Measurements from ENCODE around the gene CBFA2T3.

The CBFA2T3 gene

DNA sequence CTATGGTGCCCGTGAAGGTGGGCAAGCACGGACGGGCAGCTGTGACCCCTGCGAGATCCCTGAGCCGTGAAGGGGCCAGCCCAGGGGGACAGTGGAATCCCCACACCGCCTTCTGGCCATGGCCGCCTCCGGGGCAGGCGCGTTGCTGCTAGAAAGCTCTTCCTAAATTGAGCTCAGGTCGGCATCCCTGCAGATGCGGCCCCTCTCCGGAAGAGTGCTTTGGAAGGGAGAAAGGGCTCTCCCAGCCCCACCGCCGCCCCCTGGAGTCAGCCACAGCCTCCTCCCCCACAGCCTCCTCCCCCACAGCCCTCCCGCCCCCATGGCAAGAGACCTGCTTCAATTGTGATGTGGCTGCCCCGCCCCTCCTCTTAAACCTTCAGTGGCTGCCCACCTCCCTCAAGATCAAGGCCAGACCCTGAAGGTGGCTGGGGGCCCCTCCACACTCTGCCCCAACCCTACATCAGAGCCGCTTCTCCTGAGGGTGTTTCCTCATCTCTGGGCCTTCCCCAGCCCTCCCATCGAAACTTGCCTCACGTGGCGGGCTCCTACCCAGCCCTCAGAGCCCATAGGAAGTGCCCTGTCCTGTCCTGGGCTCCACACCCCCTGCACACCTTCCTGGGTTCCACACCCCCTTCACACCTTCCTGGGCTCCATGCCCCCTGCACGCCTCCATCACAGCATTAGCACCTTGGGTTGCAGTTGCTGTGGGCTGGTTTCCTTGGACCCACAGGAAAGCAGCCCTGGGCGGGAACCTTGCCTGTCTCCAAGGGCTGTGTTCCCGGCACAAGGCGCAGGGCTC lies 5.5 kb upstream of the CBFA2T3 start:
- Histone ChIP-seq H2AFZ (ENCODE audit: low read length) (no peak overlapping the region), H3K9me3 (ENCODE audit: insufficient read depth, low read depth, low read length) (no peaks in the 10 kb centered on the region), H3K9ac (ENCODE audit: low read depth, low read length, poor library complexity, severe bottlenecking) (peak overlapping the region; percentile 27), H3K79me2 (ENCODE audit: insufficient read depth, low read length) (peaks cover 13% of the 10 kb centered on the region), H3K4me3 (ENCODE audit: low read length, poor library complexity, severe bottlenecking) (no peak overlapping the region), H4K20me1 (ENCODE audit: insufficient read depth, low read length, poor library complexity, severe bottlenecking) (no peaks in the 10 kb centered on the region), H3K4me2 (ENCODE audit: low read depth, low read length, poor library complexity, severe bottlenecking) (peak overlapping the region; percentile 16), H3K36me3 (ENCODE audit: insufficient read depth, low read length) (no peaks in the 10 kb centered on the region), H3K4me1 (ENCODE audit: insufficient read depth, low read length, poor library complexity, severe bottlenecking) (peaks cover 39% of the 10 kb centered on the region), H3K27me3 (ENCODE audit: insufficient read depth, low read length, poor library complexity, severe bottlenecking) (no peaks in the 10 kb centered on the region), H3F3A (ENCODE audit: low read depth) (peaks cover 10% of the 10 kb centered on the region), H3K9me2 (replicated peaks; ENCODE audit: low read depth, low read length) (no peaks in the 10 kb centered on the region)
- TF ChIP-seq, protein P1, sequence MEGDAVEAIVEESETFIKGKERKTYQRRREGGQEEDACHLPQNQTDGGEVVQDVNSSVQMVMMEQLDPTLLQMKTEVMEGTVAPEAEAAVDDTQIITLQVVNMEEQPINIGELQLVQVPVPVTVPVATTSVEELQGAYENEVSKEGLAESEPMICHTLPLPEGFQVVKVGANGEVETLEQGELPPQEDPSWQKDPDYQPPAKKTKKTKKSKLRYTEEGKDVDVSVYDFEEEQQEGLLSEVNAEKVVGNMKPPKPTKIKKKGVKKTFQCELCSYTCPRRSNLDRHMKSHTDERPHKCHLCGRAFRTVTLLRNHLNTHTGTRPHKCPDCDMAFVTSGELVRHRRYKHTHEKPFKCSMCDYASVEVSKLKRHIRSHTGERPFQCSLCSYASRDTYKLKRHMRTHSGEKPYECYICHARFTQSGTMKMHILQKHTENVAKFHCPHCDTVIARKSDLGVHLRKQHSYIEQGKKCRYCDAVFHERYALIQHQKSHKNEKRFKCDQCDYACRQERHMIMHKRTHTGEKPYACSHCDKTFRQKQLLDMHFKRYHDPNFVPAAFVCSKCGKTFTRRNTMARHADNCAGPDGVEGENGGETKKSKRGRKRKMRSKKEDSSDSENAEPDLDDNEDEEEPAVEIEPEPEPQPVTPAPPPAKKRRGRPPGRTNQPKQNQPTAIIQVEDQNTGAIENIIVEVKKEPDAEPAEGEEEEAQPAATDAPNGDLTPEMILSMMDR (conservative IDR thresholded peaks at IDR 0.05; ENCODE audit: low read length) = no peak
- no peak for TF ChIP-seq EZH2phosphoT487 (IDR thresholded peaks at IDR 0.05; ENCODE audit: borderline replicate concordance)

DNA sequence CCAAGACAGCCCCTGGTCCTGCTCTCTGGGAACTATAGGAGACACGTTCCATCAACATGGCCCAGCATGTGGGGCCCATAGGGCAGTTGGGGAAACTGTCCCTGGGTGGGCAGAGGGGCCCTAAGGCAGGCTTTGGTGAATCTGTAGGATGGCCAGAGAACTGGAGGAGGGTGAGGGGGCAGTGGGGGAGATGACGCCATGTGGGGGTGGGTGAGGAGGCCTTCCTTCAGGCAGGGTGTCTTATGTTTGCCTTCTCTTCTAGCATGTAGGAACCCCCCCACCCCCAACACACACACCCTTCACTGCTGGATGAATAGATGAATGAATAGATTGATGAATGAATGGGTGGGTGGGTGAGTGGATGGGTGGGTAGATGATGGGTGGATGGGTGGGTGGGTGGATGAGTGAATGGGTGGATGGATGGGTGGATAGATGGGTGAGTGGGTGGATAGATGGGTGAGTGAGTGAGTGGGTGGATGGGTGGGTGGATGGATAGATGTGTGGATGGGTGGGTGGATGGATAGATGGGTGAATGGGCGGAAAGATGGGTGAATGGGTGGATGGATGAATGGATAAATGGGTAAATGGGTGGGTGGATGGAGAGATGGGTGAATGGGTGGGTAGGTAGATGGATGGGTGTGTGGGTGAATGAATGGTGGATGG lies 2.5 kb upstream of the CBFA2T3 start:
- H3F3A ChIP-seq (ENCODE audit: low read depth) = peaks cover 10% of the 10 kb centered on the region
- H3K4me2 ChIP-seq (ENCODE audit: low read depth, low read length, poor library complexity, severe bottlenecking) = peak overlapping the region; percentile 97
- no peak for TF ChIP-seq EZH2phosphoT487 (IDR thresholded peaks at IDR 0.05; ENCODE audit: borderline replicate concordance)
- TF ChIP-seq, protein P1 (conservative IDR thresholded peaks at IDR 0.05; ENCODE audit: low read length) = no peak
- H3K9me3 ChIP-seq (ENCODE audit: insufficient read depth, low read depth, low read length) = no peaks in the 10 kb centered on the region
- H4K20me1 ChIP-seq (ENCODE audit: insufficient read depth, low read length, poor library complexity, severe bottlenecking) = peaks cover 14% of the 10 kb centered on the region
- no peaks in the 10 kb centered on the region for H3K9me2 ChIP-seq (replicated peaks; ENCODE audit: low read depth, low read length)
- no peak overlapping the region for H2AFZ ChIP-seq (ENCODE audit: low read length)
- H3K36me3 ChIP-seq (ENCODE audit: insufficient read depth, low read length) = no peaks in the 10 kb centered on the region
- H3K9ac ChIP-seq (ENCODE audit: low read depth, low read length, poor library complexity, severe bottlenecking) = peak overlapping the region; percentile 100
- H3K4me1 ChIP-seq (ENCODE audit: insufficient read depth, low read length, poor library complexity, severe bottlenecking) = peaks cover 43% of the 10 kb centered on the region
- peaks cover 43% of the 10 kb centered on the region for H3K79me2 ChIP-seq (ENCODE audit: insufficient read depth, low read length)
- H3K27me3 ChIP-seq (ENCODE audit: insufficient read depth, low read length, poor library complexity, severe bottlenecking) = peaks cover 12% of the 10 kb centered on the region
- peak overlapping the region; percentile 98 for H3K4me3 ChIP-seq (ENCODE audit: low read length, poor library complexity, severe bottlenecking)

DNA sequence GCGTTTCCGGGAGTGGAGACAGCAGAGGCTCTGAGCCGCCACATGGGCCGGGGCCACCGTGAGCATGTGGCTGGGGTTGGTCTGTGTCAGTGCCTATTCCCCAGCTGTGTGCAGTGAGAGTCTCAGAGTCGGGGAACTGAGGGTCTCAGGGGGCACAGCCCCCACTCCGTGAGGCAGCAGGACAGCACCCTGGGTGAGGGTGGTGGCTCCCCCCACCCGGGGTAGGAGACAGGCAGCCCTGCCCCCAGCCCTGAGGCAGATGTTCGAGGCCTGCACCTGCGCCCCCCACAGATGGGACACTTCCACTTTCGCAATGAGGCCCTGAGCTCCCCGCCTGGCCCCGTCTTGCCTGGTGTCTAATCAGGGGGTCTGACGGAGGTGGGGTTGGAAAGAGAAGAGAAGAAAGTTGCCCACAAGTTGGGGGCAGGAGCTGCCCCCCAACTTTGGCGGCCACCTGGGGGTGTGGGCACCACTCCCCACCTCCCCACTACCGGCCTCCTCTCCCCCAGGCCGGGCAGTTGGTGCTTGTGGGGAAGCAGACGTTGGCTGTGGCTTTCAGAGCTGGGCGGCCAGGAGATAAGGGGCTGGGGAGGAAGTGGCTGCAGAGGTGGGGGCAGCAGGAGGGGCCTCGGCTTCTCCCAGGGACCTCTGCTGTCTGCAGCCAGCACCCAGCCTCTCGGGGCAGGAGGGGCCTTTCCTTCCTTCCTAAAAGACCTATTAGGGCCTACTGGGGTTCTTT lies 1.8 kb upstream of the CBFA2T3 start:
- TF ChIP-seq EZH2phosphoT487 (IDR thresholded peaks at IDR 0.05; ENCODE audit: borderline replicate concordance) = no peak
- TF ChIP-seq, protein P1 (conservative IDR thresholded peaks at IDR 0.05; ENCODE audit: low read length) = 0 out of 2 replicates have a peak, but pooled peaks have one; percentile 8
- peaks cover 21% of the 10 kb centered on the region for H4K20me1 ChIP-seq (ENCODE audit: insufficient read depth, low read length, poor library complexity, severe bottlenecking)
- H3K9me3 ChIP-seq (ENCODE audit: insufficient read depth, low read depth, low read length) = no peaks in the 10 kb centered on the region
- peaks cover 12% of the 10 kb centered on the region for H3K27me3 ChIP-seq (ENCODE audit: insufficient read depth, low read length, poor library complexity, severe bottlenecking)
- no peaks in the 10 kb centered on the region for H3K9me2 ChIP-seq (replicated peaks; ENCODE audit: low read depth, low read length)
- H3K9ac ChIP-seq (ENCODE audit: low read depth, low read length, poor library complexity, severe bottlenecking) = peak overlapping the region; percentile 100
- H3F3A ChIP-seq (ENCODE audit: low read depth) = peaks cover 10% of the 10 kb centered on the region
- no peaks in the 10 kb centered on the region for H3K36me3 ChIP-seq (ENCODE audit: insufficient read depth, low read length)
- peak overlapping the region; percentile 98 for H3K4me3 ChIP-seq (ENCODE audit: low read length, poor library complexity, severe bottlenecking)
- peaks cover 50% of the 10 kb centered on the region for H3K79me2 ChIP-seq (ENCODE audit: insufficient read depth, low read length)
- peak overlapping the region; percentile 97 for H3K4me2 ChIP-seq (ENCODE audit: low read depth, low read length, poor library complexity, severe bottlenecking)
- peaks cover 43% of the 10 kb centered on the region for H3K4me1 ChIP-seq (ENCODE audit: insufficient read depth, low read length, poor library complexity, severe bottlenecking)
- H2AFZ ChIP-seq (ENCODE audit: low read length) = no peak overlapping the region

Measured in Loucy (cell line).